GM19455 (cell line): ENCODE measurements around the gene GRK5.

ENCODE experiments used
- ATAC-seq: cut with Tn5 transposase; IDR thresholded peaks from one replicate; pipeline ENCODE4 v1.9.1; 2021; ENCODE audit not compliant: unreplicated experiment

GRK5 gene

GRCh38 chr10:119470920-119471702 lies 263.7 kb downstream of the GRK5 start:
- ATAC-seq = no peak

GRCh38 chr10:119473771-119474170 lies 266.4 kb downstream of the GRK5 start:
- no peak for ATAC-seq

DNA sequence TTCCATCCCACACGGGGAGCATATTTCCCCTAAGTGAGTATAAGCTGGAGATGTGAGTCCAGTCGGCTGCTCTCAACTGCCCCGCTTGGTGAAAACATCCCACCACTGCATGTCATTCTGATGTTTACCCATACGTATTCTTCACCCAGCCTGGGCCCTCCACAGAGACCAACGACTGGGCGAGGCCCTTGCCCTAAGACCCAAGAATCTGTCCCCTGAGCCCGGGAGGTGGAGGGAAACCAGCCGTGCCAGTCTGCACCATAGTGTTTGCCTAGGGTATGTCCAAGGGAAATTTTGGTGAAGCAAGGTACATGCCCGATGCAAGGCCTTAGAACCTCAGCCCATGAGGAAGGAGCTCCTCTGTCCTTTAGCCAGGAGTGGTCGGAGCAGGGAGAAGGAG lies 267.2 kb downstream of the GRK5 start:
- ATAC-seq = no peak

GRCh38 chr10:119477444-119477843 lies 270.1 kb downstream of the GRK5 start:
- ATAC-seq = peak; percentile 45

GRCh38 chr10:119478111-119478802 lies 270.9 kb downstream of the GRK5 start:
- ATAC-seq = peak; percentile 67

- no peak for ATAC-seq
These were observed 271.5 kb downstream of the GRK5 start for GRCh38 chr10:119478811-119479341.

- no peak for ATAC-seq
These were observed 272.2 kb downstream of the GRK5 start for GRCh38 chr10:119479532-119479931.

DNA sequence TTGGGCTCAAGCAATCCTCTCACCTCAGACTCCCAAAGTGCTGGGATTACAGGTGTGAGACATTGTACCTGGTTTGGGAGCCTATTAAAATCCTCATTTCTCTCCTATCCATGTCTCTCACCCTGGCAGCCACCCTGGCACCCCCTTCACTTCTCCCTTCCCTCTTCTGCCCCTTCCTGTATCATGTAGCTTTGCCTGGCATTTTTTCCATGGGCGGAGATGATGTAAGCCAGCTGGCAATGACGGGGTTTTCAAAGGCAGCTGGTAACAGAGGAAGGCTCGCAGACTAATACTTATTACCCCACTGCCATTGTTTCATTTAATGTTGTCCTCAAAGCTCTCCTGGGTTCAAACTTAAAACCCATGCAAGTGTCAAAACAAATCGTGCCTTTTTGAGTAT lies 273.3 kb downstream of the GRK5 start:
- ATAC-seq = no peak

GRCh38 chr10:119481781-119482426 lies 274.5 kb downstream of the GRK5 start:
- ATAC-seq = no peak

DNA sequence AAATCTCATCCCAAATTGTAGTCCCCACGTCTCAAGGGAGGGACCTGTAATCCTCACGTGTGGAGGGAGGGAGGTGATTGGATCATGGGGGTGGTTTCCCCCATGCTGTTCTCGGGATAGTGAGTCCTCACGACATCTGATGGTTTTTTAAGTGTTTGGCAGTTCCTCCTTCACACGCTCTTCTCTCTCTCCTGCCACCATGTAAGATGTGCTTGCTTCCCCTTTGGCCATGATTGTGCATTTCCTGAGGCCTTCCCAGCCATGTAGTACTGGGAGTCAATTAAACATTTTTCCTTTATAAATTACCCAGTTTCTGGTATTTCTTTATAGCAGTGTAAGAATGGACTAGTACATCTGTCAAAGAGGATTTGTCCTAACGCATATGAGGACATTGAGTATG lies 275.6 kb downstream of the GRK5 start:
- ATAC-seq = no peak

GRCh38 chr10:119483839-119484238 lies 276.5 kb downstream of the GRK5 start:
- no peak for ATAC-seq

GRCh38 chr10:119488675-119489074 lies 281.3 kb downstream of the GRK5 start:
- ATAC-seq = no peak

GRCh38 chr10:119489991-119490326 lies 282.6 kb downstream of the GRK5 start:
- ATAC-seq = no peak

DNA sequence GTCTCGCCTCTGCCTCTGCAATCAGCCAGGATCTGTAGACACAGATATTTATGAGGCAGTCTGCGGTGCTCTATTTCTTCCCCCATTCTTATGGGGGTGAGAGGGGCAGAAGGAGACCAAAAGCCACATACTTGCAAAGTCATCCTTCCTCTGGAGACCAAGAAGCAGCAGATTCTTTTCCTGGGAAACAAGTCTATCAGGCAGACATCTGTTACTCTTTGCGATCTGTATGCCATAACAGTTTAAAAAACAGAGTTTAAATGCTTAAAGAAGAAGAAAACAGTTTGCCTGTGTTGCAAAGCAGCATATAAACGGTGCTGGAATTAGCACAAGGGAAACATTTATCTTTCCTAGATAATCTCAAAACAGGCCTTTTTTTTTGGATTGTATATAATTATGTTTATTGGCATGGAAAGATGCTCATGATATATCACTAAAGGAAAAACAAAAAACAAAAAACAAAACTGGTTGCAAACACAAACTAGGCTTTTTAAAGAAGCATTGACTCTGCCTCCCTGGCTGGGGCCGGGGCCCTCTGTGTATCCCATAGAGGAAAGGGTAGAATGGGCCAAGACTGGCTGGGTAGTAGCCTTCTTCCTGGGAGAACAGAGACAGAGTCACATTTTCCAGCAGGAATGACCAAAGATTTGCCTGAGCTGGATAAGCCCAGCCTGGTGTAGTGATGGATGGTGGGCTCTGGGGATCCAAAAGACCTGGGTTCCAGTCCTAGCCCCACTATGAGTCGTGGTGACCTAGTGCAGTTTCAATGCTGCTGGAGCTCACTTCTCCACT lies 284.8 kb downstream of the GRK5 start:
- ATAC-seq = no peak

DNA sequence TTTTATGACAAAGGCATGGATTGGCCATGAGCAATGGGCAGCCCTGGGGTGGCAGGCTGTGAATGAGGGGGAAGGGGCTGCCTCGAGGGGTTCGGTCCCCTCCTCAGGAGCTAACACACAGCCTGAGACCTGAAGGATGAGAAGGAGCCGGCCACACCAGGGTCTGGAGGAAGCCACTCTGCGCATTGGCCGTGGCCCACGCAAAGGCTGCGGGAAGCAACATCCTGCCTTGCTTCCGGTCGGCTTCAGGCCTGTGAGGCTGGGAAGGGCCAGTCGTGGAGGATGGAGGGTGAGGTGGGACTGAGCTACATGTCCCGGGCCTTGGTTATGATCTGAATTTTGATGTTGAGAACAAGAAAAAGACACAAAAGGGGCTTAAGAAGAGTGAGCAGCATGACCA lies 285.8 kb downstream of the GRK5 start:
- no peak for ATAC-seq

GRCh38 chr10:119494236-119495020 lies 287.1 kb downstream of the GRK5 start:
- ATAC-seq = no peak

DNA sequence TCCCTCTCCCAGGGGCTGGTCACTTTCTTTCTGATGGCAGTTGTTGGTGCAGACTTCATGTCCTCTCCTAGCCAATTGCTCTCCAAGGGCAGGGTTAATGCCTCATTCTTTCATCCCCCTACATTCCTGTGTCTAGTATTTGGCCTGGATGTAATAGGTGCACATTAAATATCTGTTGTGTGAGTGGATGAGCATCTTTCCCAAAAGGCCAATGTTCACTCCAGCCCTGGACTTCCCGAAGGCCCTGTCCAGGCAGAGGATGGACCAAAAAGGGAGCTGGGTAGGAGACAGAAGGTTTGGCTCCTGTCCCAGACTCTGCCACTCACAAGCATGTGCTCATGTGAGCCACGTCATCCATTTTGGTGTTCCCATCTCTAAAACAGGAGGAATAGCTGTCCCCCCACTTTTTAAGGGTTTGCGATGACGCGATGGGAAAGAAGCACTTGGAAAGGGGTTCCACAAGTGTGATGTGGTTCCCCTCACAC lies 287.7 kb downstream of the GRK5 start:
- no peak for ATAC-seq

- no peak for ATAC-seq
These were observed 288.2 kb downstream of the GRK5 start for GRCh38 chr10:119495545-119495944.

DNA sequence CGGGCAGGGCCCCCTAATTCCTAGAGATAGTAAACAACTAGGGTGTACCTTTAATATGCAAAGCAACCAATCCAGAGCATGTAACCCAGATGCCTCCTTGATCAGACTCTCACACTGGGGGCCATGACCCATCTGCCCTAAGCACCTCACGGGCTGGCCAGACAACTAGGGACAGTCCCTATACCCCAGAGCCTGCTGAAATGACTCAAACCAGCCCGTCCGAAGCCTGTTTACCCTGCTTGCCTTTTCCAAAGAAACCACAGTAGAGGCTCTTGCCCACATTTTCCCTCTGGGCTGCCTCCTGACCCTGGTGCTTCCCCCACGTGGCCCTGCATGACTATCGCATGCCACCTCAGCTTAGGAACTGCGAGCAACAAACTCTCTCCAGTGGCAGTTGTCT lies 288.9 kb downstream of the GRK5 start:
- ATAC-seq = peak; percentile 81

- no peak for ATAC-seq
These were observed 289.9 kb downstream of the GRK5 start for GRCh38 chr10:119497243-119497642.
